GM20431 (cell line): Measurements from ENCODE around the gene TELO2.

Source experiments
- in situ Hi-C: fragments of 300-500 bp; cut with MseI, MboI; formaldehyde crosslinking; loops from one replicate; pipeline ENCODE4 v1.15.0; 2020; ENCODE audit warnings: low sequenced_read_pairs; ENCODE audit not compliant: unreplicated experiment

TELO2 gene

DNA sequence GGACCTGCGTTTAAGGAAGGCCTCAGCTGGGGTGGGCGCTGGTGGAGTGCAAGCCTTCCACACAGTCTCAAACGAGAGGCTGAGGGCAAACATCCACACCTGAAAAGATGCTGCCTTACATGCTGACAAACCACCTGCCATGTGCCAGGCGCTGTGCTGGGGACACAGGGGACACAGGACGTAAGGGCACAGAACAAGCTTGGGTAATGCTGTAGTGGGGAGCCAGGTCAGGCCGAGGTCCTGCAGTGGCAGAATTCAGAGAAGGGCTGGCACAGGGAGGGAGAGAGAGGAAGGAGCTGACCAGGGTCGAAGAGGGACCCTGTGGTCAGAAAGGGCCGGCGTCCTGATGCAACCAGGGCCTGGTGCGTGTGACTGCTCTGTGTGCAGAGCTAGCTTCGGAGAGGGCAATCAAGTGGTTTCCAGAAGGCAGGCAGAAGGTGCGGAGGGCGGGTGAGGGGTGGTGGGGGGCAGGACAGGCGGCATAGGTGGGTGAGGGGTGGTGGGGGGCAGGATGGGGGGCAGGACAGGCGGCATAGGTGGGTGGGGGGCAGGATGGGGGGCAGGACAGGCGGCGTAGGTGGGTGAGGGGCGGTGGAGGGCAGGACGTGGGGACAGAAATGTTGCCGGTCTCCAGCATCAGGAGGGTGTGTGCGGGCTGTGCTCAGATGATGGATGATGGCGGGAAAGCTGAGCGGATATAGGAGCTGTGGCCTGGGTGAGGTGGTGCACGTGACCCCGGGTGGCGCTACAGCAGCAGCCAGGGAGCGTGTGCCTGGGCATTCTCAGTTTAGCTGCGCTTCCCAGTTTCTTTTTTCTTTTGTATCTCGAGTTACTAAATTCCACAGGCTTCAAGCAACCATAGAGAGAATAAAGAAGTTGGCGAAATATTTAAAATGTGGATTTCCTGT, 18.8 kb downstream of the TELO2 start:
- in situ Hi-C loops = no loop called here

DNA sequence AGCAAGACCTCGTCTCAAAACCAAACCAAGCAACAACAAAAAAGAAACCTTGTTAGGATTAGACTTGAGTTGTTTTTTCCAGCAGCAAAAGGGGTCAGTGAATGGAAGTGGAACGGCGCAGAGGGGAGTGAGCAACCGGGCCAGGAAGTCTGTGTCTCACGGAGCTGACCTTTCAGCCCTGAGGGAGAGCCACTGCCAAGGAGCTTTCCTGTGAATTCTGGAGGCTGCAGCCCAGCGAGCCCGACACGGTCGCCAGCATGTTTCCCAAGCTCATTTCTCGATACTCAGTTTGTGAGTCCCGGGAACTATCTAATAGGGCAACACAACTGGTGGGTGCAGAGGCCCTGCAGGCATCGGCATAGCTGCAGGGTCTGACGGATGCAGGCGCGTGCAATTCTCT, 19.6 kb downstream of the TELO2 start:
- in situ Hi-C loops = no loop called here

DNA sequence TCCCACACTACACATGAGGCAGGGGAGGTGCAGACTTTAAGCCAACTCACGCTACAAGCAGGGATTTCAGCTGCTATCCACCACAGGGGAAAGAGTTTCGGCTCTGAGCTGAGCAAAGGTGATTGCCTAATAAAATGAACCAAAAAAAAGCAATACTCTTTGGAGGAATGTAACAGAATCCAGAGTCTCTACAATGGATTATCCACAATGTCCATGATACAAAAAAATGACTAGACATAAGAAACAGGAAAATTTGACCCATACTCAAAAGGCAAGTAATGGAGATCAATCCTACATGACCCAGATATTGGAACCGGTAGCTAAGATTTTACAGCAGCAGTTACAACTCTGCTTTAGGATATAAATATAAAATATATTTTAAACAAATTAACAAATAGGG, 21.3 kb downstream of the TELO2 start:
- in situ Hi-C loops = no loop called here

DNA sequence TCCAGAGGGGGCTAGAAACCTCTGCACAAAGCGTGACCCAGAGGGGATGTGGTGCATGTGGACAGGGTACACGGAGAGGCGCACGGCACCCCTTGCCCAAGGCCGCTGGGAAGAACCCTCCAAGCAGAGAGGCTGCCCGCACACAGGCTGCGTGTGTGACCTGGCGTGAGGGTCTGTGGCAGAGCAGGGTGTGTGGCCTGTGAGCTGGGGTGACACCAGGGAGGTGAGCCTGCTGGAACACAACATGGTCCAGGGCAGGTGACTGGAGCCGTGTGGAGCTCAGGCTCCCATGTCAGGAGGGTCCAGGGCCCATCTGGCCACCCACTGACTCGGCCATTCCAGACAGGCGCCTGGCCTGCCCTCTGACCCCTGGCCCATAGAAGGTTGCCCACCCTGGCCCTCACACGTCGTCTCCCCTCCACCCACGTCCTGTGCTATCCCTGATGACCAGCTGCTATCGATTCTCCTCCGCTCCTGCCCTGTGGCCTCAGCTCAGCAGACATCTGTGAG, 25.5 kb downstream of the TELO2 start:
- in situ Hi-C loops = no loop called here

DNA sequence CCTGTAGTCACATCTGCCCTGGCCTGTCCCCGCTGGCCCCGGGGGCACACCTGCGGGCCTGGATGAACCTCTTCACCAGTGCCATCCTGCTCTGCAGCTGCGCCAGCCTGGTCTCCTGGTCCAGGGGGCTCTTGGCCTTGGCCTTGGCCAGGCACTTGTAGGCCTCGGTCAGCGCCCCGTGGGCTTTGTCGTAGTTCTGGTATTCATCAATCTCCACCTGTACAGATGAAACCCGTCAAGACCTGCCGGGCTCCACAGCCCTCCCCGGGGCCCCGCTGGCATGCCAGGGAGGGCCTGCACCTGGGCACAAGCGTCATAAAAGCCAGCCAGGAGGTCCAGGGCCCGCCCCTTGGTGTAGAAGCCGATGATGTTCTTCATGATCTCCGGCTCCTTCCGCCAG, 26.7 kb downstream of the TELO2 start:
- in situ Hi-C loops = no loop called here

DNA sequence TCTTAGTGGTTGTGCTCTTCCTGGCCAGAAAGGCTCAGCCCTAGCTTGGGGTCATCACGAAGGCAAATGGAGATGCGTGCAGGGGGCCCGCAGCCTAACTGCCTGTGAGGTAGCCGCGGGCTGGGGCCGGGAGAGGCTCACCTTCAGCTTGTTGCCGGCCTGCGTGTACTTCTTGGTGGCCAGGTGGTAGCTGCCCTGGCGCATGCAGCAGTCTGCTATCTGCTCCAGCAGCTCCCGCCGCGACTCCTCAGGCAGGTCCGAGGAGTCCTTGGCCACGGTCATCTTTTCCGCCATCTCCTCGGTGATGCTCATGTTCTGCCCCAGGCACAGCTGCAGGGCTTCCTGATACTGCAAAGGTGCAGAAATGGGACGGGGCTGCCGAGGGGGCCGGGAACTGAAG, 27.3 kb downstream of the TELO2 start:
- in situ Hi-C loops = no loop called here

DNA sequence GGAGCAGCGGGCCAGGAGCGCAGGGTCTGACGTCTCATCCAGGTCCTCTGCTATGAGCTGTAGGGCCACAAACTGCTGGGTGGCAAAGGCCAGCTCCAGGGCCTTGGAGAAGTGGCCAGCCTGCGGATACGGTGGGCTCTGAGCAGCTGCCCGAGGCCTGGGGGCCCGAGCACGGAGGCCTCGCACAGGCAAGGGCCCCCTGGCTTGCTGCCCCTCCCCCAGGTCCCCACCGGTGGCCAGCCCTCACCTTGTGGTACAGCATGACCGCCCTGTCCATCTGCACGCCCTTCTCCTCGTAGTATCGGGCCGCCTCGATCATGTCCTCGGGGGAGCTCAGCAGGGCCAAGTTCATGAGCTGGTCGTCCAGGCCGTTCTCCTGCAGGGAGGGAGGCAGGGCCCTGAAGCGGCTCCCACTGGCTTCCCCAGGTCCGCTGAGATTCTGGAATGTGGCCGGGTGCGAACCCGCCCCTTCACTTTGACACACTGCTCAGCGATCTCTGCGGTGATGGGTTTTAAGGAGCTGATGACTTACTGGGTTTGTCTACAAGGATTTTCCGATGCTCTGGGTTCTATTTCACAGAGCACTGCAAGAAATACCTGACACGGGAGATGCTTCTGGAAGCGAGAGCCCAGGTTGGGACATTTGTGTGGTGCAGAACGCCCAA, 30.6 kb downstream of the TELO2 start:
- in situ Hi-C loops = no loop called here

DNA sequence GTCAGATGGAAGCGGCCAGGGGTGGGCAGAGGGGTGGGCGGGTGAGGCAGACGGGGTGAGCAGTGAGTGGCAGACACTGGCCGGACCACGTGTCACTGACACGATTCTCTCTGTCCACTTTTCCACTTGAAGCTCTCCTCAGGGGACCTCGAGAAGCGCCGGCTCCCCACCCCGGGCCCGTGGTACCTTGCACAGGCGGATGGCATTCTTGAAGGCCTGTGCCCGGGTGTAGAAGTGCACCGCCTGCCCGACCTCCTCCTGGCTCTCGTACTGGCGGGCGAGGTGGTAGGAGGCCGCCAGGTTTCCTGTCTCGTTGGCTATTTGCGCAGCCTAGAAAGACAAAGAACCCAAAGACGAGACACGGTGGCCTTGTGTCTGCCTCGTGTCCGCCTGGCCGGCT, 31.2 kb downstream of the TELO2 start:
- in situ Hi-C loops = no loop called here

DNA sequence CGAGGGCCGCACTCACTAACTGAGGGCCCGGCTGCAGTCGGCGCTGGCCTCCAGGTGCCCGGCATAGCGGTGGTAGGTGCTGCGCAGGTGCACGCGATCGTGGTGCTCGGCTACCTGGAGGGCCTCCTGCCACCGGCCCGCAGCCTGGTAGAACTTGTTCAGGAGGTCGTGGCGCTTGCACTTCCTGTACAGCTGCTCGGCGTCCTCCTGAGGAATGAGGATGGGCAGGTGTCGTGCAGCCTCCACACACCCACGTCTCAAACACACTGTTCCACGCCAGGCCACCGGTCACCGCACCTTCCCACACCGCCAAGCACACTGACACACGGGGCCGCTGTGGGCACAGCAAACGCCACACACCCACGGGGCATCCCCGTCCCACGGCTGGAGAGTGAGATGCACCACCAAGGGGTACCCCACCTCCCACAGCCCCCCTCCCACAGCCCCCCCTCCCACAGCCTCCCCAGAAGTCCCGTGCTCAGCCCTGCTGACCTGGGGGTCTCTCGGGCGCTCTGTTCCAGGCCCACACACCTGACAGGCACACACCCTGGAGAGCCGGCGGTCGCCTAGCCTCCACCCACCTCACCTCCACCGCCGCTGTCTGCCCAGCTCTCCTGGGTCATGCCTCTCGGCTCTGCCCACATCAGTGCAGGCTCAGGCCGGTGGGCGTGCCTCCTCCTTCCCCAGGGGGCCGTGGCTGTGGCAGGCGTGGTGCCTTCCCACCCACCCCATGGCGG, 32.9 kb downstream of the TELO2 start:
- in situ Hi-C loops = no loop called here

DNA sequence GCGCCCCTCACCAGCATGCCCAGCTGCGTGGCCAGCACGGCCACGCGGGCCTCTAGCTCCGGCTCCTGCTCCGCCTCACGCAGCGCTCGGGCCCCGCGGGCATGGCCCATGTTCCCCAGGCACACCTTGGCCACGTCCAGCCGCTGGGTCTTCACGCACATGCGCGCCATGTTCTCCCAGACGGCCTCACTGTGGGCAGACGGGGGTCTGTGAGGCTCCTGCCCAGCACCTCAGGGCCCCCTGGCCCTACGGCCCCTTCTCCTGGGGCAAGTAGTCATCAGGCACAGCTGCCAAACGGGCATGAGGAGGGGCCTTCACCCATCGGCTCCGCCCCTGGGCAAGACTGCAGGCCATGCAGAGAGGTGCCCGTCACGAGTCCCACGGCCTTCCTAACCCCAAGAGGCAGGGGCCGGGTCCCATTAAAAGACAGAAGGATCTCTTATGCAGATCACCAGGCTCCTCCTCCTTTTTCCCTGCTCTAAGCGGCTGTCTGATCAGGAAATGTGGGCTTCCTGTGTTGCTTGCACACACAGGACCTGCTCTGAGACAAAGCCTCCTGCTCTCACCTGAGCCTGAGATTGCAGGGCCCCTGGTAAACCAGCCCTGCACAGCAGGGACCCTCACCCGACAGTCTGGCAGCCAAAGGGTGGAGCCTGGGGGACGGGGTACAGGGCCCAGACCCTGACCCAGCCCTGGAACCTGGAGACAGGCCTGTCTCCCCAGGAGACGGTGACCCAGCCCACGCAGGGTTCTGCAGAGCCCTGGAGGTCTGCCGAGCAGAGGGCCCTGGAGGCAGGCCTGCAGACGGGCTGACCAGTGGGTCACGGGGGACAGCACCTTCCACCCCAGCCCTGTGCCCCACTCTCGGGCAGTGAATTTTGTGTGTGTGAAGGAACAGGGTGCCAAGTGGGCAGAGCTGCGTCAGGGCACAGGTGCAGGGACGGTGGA, 33.7 kb downstream of the TELO2 start:
- in situ Hi-C loops = no loop called here

DNA sequence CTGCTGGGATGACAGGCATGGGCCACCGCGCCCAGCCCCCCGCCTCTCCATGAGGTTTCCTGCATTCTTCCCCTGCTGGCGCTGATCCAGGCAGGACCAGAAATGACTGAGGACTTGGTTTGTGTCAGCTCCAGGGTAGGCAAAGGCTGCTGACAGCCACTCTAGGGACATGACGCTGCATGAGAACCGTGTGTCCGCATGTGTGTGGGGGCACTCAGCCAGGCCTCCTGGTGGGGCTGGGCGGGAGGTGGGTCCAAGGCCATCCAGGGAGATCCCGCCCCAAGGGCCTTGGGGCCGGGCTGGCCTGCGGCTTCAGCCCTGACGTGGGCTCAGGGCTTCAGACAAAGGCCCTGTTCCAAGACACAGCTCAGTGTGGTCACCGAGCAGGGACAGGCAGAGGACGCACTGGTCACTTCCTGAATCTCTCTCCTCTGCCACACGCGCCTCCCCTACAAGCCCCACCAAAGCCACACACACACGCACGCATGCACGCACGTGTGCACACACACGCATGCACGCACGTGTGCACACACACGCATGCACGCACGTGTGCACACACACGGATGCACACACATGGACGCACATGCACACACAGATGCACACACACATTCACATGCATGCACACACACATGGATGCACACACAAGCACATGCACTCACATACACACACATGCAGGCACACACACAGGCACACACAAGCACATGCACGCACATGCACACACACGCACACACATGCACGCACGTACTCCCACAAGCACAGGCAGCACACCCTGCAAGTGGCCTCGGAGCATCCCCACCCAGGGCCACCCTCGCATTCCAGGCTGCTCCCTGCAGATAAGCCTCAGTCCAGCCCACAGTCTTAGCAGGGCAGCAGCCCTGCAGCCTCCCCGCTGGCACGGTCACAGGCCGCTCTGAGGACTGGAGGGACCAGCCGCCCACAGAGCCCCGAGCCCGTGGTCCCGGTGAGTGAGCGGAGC, 35.0 kb downstream of the TELO2 start:
- in situ Hi-C loops = no loop called here

DNA sequence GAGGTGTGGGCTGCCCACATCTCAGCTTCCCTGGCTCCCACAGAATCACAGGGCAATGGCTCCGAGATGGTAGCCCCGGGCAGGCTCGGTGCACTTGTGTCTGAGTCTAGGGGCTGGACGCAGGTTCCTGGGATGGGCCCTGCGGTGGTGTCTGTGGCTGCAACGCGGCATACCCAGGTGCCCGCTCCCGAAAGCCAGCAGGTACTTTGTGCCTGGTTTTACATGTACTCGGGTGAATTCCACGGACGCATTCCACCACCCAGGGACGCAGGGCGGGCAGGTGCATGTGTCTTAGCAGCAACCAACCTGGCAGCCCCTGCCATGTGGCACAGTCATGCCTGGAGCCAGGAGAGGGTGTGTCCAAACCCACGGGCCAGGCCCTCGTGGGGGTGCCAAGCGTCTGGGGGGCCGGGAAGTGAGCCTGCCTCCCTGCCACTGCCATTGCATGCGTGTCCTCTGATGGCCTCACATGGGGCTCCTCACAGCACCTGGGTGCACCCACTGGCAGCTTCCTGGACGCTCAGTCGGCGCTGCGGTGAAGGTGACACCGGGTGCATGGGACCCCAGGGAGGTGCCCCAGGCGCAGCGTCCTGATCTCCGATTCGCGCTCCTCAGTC, 35.9 kb downstream of the TELO2 start:
- in situ Hi-C loops = no loop called here

DNA sequence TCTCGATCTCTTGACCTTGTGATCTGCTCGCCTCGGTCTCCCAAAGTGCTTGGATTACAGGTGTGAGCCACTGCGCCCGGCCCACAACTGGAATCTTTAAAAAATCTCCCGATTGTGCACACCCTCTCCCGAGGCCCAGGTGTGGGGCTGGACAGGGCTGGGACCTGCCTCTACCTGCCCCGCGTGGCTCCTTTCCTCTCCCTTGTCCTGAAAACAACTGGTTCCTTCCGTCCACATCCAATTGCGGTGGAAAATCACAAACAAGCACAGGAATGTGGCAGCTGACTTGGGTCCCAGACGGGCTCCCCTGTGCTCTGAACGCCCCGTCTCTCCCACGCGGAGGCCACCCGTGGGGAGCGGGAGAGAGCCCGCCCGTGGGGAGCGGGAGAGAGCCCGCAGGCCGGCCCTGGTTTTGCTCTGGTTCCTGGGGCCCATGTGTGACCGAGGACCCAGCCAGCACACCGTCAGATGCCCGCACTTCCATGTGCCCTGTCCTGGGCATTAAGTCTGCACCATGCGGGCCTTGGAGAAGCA, 37.3 kb downstream of the TELO2 start:
- in situ Hi-C loops = no loop called here

DNA sequence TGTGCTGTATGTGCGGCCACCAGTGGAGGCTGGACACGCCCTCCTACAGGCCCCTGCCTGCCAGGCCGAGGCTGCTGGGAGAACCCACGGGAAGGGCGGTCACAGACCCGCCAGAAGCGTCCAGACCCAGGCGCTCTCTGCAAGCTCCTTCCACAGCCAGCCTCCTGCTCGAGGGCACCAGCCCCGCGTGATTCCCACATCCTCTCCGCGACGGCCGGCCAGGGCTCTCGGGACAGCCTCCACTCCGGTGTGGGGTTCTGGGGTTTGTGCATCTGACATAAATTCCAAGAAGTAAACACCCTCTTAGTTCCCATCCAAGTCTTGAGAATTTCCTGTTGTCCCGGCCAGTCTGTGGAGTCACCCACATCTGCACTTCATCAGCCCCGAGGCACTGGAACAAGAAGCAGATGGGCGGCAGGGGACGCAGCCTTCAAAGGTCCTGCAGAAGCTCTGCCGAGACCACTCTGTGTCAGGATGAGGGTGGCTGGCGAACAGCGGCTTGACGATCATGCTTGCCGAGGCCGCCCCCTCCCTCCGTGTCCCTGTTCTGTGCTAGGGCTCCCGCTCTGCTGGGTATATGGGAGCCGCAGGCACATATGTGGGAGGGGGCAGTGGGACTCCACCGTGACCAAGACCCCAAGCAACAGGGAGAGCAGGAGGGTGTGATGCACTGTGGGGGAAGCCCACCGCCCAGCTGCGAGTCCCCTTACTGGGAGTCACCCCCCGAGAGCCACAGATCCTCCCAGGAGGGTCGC, 37.9 kb downstream of the TELO2 start:
- in situ Hi-C loops = no loop called here

DNA sequence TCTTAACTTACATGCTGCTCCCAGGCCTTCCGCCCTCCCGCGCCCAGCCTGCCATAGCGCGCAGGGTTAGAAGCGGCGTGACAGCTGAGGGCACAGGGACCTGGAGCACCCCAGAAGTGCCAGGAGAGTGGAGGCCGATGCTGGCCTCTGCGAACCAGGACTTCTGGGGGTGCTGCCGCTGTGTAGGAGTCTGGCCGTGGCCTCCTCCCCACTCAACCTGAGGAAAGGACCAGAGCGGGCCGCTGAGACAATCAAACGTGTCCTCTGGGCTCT, 38.4 kb downstream of the TELO2 start:
- in situ Hi-C loops = no loop called here

DNA sequence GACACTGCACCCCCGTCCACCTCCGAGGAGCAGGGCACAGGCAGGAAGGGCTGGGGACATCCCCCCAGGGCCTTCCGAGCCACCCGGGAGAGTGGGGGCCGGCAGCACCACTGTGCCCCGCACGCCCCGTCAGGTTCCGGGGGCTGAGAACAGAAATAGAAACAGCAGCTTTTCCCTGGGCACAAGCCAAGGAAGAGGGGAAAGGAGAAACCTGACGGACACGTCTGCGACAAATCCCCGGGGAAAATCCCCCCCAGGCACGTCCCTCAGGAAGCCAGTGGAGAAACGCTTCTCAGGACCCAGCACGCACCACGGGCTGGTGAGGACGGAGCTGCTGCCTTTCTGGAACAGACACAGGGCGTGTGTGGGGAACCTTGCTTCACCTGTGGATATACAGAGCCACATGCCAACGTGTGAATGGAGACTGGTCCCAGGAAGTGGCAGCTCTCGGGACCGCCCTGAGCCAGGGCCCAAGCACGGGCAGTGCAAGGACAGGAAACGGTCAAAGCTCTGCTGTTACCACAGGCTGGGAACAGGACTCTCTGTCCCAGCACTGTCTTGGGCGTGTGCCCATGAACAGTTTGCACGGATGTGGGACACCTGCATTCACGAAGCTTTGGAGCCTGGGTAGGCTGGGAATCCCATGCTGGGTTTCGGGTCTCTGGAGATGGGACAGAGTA, 39.1 kb downstream of the TELO2 start:
- in situ Hi-C loops = no loop called here

DNA sequence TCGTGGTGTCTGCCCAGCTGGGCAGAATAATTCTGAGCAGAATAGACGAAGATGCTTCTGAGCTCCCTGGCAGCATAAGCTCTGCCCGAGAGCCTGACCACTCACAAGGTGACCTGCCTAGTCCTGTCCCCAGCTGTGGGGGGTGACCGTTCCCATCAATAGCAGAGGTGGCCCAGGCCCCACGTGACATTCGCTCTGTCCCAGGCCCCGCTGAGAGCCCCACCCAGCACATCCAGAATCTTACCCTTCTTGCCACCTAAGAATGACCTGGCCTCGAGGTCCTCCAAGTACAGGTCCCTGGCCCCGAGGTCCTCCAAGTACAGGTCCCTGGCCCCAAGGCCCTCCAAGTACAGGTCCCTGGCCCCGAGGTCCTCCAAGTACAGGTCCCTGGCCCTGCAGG, 39.6 kb downstream of the TELO2 start:
- in situ Hi-C loops = no loop called here
